IPS-18a (cell line): ENCODE data around the gene CLEC19A.

ENCODE experiments used
- H3K27ac ChIP-seq: one replicate; pipeline ENCODE4 v1.5.1; 2013; ENCODE audit warnings: low read length
- H3K27me3 ChIP-seq: one replicate; pipeline ENCODE4 v1.6.1; 2013; ENCODE audit warnings: mild to moderate bottlenecking, low read length; ENCODE audit not compliant: control insufficient read depth, insufficient read depth
- H3K36me3 ChIP-seq: one replicate; pipeline ENCODE4 v1.6.1; 2013; ENCODE audit warnings: low read depth, low read length; ENCODE audit not compliant: control insufficient read depth
- H3K4me1 ChIP-seq: one replicate; pipeline ENCODE4 v1.6.1; 2013; ENCODE audit warnings: low read depth, low read length; ENCODE audit not compliant: control insufficient read depth
- H3K4me3 ChIP-seq: one replicate; pipeline ENCODE4 v1.5.1; 2013; ENCODE audit warnings: low read length
- H3K9ac ChIP-seq: one replicate; pipeline ENCODE4 v1.6.1; 2013; ENCODE audit warnings: mild to moderate bottlenecking, low read length, moderate library complexity
- H3K9me3 ChIP-seq: one replicate; pipeline ENCODE4 v1.6.1; 2013; ENCODE audit warnings: low read depth, low read length; ENCODE audit not compliant: control insufficient read depth

Gene CLEC19A

GRCh38 chr16:19287241-19287640 is 1.7 kb downstream of the CLEC19A start:
- Histone ChIP-seq H3K9ac (no peak overlapping the region), H3K36me3 (no peaks in the 10 kb centered on the region)

GRCh38 chr16:19288872-19289799 is 3.6 kb downstream of the CLEC19A start:
- H3K4me3 ChIP-seq, result no peak overlapping the region
- H3K9me3 ChIP-seq, result no peaks in the 10 kb centered on the region
- H3K27ac ChIP-seq, result peak overlapping the region; percentile 34
- H3K36me3 ChIP-seq, result no peaks in the 10 kb centered on the region
- peak overlapping the region; percentile 46 for H3K9ac ChIP-seq
- H3K4me1 ChIP-seq, result peaks cover 45% of the 10 kb centered on the region
- no peaks in the 10 kb centered on the region for H3K27me3 ChIP-seq

More at GRCh38 chr16:19287241-19287640, 1.7 kb downstream of the CLEC19A start:
- Histone ChIP-seq H3K4me1 (peaks cover 45% of the 10 kb centered on the region), H3K4me3 (no peak overlapping the region), H3K27me3 (no peaks in the 10 kb centered on the region), H3K27ac (no peak overlapping the region), H3K9me3 (no peaks in the 10 kb centered on the region)

- Histone ChIP-seq H3K9ac (peak overlapping the region; percentile 46), H3K4me1 (peaks cover 45% of the 10 kb centered on the region), H3K36me3 (no peaks in the 10 kb centered on the region), H3K9me3 (no peaks in the 10 kb centered on the region), H3K27ac (peak overlapping the region; percentile 34), H3K27me3 (no peaks in the 10 kb centered on the region), H3K4me3 (no peak overlapping the region)
These were observed 4.4 kb downstream of the CLEC19A start for GRCh38 chr16:19289811-19290485.

GRCh38 chr16:19290860-19291259 is 5.3 kb downstream of the CLEC19A start:
- Histone ChIP-seq H3K4me1 (peaks cover 45% of the 10 kb centered on the region), H3K27me3 (no peaks in the 10 kb centered on the region), H3K4me3 (no peak overlapping the region), H3K9ac (no peak overlapping the region), H3K36me3 (no peaks in the 10 kb centered on the region), H3K27ac (peak overlapping the region; percentile 63), H3K9me3 (no peaks in the 10 kb centered on the region)

GRCh38 chr16:19291475-19291874 is 5.9 kb downstream of the CLEC19A start:
- peak overlapping the region; percentile 67 for H3K27ac ChIP-seq
- no peak overlapping the region for H3K4me3 ChIP-seq
- H3K36me3 ChIP-seq, result no peaks in the 10 kb centered on the region
- peaks cover 45% of the 10 kb centered on the region for H3K4me1 ChIP-seq
- no peaks in the 10 kb centered on the region for H3K9me3 ChIP-seq
- no peak overlapping the region for H3K9ac ChIP-seq
- no peaks in the 10 kb centered on the region for H3K27me3 ChIP-seq

GRCh38 chr16:19292186-19292585 is 6.7 kb downstream of the CLEC19A start:
- H3K36me3 ChIP-seq, result no peaks in the 10 kb centered on the region
- no peaks in the 10 kb centered on the region for H3K27me3 ChIP-seq
- H3K9ac ChIP-seq, result no peak overlapping the region
- H3K4me3 ChIP-seq, result no peak overlapping the region
- no peaks in the 10 kb centered on the region for H3K9me3 ChIP-seq
- peaks cover 43% of the 10 kb centered on the region for H3K4me1 ChIP-seq
- peak overlapping the region; percentile 67 for H3K27ac ChIP-seq

GRCh38 chr16:19294156-19294649 is 8.7 kb downstream of the CLEC19A start:
- Histone ChIP-seq H3K9me3 (no peaks in the 10 kb centered on the region), H3K4me3 (no peak overlapping the region), H3K4me1 (peaks cover 29% of the 10 kb centered on the region), H3K27ac (no peak overlapping the region), H3K36me3 (no peaks in the 10 kb centered on the region), H3K27me3 (no peaks in the 10 kb centered on the region), H3K9ac (no peak overlapping the region)

- Histone ChIP-seq H3K27ac (no peak overlapping the region), H3K27me3 (no peaks in the 10 kb centered on the region), H3K36me3 (no peaks in the 10 kb centered on the region), H3K4me3 (no peak overlapping the region), H3K9me3 (no peaks in the 10 kb centered on the region), H3K9ac (no peak overlapping the region), H3K4me1 (peaks cover 17% of the 10 kb centered on the region)
These were observed 9.9 kb downstream of the CLEC19A start for GRCh38 chr16:19295393-19295792.

GRCh38 chr16:19297454-19297853 is 11.9 kb downstream of the CLEC19A start:
- H3K4me1 ChIP-seq, result no peaks in the 10 kb centered on the region
- no peaks in the 10 kb centered on the region for H3K36me3 ChIP-seq
- no peaks in the 10 kb centered on the region for H3K27me3 ChIP-seq
- H3K9ac ChIP-seq, result no peak overlapping the region
- no peak overlapping the region for H3K4me3 ChIP-seq
- H3K9me3 ChIP-seq, result no peaks in the 10 kb centered on the region
- H3K27ac ChIP-seq, result no peak overlapping the region

GRCh38 chr16:19299565-19299964 is 14.0 kb downstream of the CLEC19A start:
- no peak overlapping the region for H3K4me3 ChIP-seq
- no peak overlapping the region for H3K27ac ChIP-seq
- H3K9ac ChIP-seq, result no peak overlapping the region
- H3K27me3 ChIP-seq, result no peaks in the 10 kb centered on the region
- no peaks in the 10 kb centered on the region for H3K9me3 ChIP-seq
- H3K4me1 ChIP-seq, result no peaks in the 10 kb centered on the region
- no peaks in the 10 kb centered on the region for H3K36me3 ChIP-seq

- H3K4me1 ChIP-seq, result no peaks in the 10 kb centered on the region
- H3K9me3 ChIP-seq, result no peaks in the 10 kb centered on the region
- no peaks in the 10 kb centered on the region for H3K27me3 ChIP-seq
- H3K36me3 ChIP-seq, result no peaks in the 10 kb centered on the region
- H3K27ac ChIP-seq, result no peak overlapping the region
- H3K9ac ChIP-seq, result no peak overlapping the region
- H3K4me3 ChIP-seq, result no peak overlapping the region
These were observed 16.4 kb downstream of the CLEC19A start for GRCh38 chr16:19301931-19302330.
